K562 (cell line): Measurements from ENCODE around the gene EFCAB9. TPM values are rescaled to one million over a fixed set of nuclear protein-coding genes. Genes with fewer than 3 reads are reported as not detected.
A peak's percentile ranks its signal among the peaks of the same experiment; 100 is the strongest.

Experiments used
- FOXK1 ChIP-seq: sonication (generic); formaldehyde crosslinking; IDR thresholded peaks from 2 replicates; pipeline ENCODE4 v1.8.0; 2022; ENCODE audit warnings: missing genetic modification reagents, mild to moderate bottlenecking, borderline replicate concordance
- KDM4B ChIP-seq, 2 experiments: fragments of 450-650 bp in 1 of 2; sonication (generic) in 1 of 2; IDR thresholded peaks; 2 replicates each; pipeline ENCODE4 v1.6.1; 2016 to 2017; ENCODE audit warnings: borderline replicate concordance in 2 of 2, antibody characterized with exemption in 1 of 2, low read depth in 1 of 2, mild to moderate bottlenecking in 1 of 2
- POLR2AphosphoS5 ChIP-seq: IDR thresholded peaks from 2 replicates; pipeline ENCODE4 v1.6.1; 2011; ENCODE audit warnings: mild to moderate bottlenecking, low read depth, low read length, moderate library complexity; ENCODE audit not compliant: control insufficient read depth, insufficient read depth
- RCOR1 ChIP-seq, 2 experiments: IDR thresholded peaks; 2 replicates each; pipeline ENCODE4 v1.6.1; 2012; ENCODE audit warnings: low read depth in 2 of 2, low read length in 2 of 2, borderline replicate concordance in 1 of 2, improper control_type of control experiment in 1 of 2
- SMARCE1 ChIP-seq: fragments of 450-650 bp; IDR thresholded peaks from 2 replicates; pipeline ENCODE4 v1.7.1; 2016; ENCODE audit warnings: mild to moderate bottlenecking
- SP1 ChIP-seq: sonication (generic); formaldehyde crosslinking; IDR thresholded peaks from 2 replicates; pipeline ENCODE4 v1.8.1; 2022; ENCODE audit warnings: mild to moderate bottlenecking, missing genetic modification reagents
- SRF ChIP-seq, 2 experiments: fragments of 250-450, 450-650 bp in 1 of 2; sonication (Bioruptor Pico) in 1 of 2; sonication (generic) in 1 of 2; formaldehyde crosslinking; IDR thresholded peaks; 2 replicates each; pipeline versions ENCODE4 v1.5.0 to v1.5.1; 2020 to 2022; ENCODE audit warnings: mild to moderate bottlenecking in 1 of 2, missing genetic modification reagents in 1 of 2
- SRSF1 ChIP-seq: fragments of 200-400 bp; formaldehyde crosslinking; IDR thresholded peaks from 2 replicates; pipeline ENCODE4 v1.6.1; 2017; ENCODE audit warnings: mild to moderate bottlenecking, low read depth, low read length, moderate library complexity
- TRIM24 ChIP-seq, 2 experiments: fragments of 450-650 bp; IDR thresholded peaks; 2 replicates each; pipeline ENCODE4 v1.6.1; 2016
- polyA plus RNA-seq, 8 experiments: library from polyadenylated mRNA; depleted of rRNA in 4 of 8; stranded (reverse) in 5 of 8; unstranded in 3 of 8; fragments of >200 nt; fragmentation: Nextera tagmentation in 2 of 8; fragmentation: Illumina TruSeq in 1 of 8; extraction: Ambion mirVana in 2 of 8; extraction: Trizol in 1 of 8; gene quantifications; 2 replicates each; pipeline versions ENCODE4 v1.2.1 to v1.2.3, GENCODE V29; 2011 to 2014; ENCODE audit warnings: inconsistent platforms in 1 of 8, missing spikeins in 1 of 8
- total RNA-seq, 7 experiments: library from RNA; depleted of rRNA in 6 of 7; stranded (reverse); fragments of >200 nt in 6 of 7; fragmentation: Illumina TruSeq in 2 of 7; extraction: Trizol in 2 of 7; gene quantifications; 2 replicates each; pipeline versions ENCODE4 v1.2.1 to v1.2.3, GENCODE V29; 2011 to 2021; ENCODE audit warnings: low replicate concordance in 1 of 7
- TF ChIP-seq, protein P1 (sequence below), 2 experiments: fragments of 450-650 bp in 1 of 2; sonication (generic) in 1 of 2; formaldehyde crosslinking in 1 of 2; IDR thresholded peaks in 1 of 2; conservative IDR thresholded peaks in 1 of 2; 2 replicates each; pipeline versions ENCODE4 v1.6.1 to v1.8.1; 2016 to 2023; ENCODE audit warnings: mild to moderate bottlenecking in 2 of 2, moderate library complexity in 2 of 2, inconsistent platforms in 1 of 2, missing genetic modification reagents in 1 of 2
- TF ChIP-seq, protein P2 (sequence below): sonication (generic); formaldehyde crosslinking; IDR thresholded peaks from 2 replicates; pipeline ENCODE4 v1.8.0; 2022; ENCODE audit warnings: mild to moderate bottlenecking, missing genetic modification reagents
- TF ChIP-seq, protein P3 (sequence below), 2 experiments: fragments of 450-650 bp; conservative IDR thresholded peaks; 2 replicates each; pipeline ENCODE4 v1.6.1; 2017; ENCODE audit warnings: mild to moderate bottlenecking in 2 of 2, moderate library complexity in 2 of 2
- TF ChIP-seq, protein P4 (sequence below): fragments of 450-650 bp; IDR thresholded peaks from 2 replicates; pipeline ENCODE4 v1.6.1; 2016; ENCODE audit warnings: low read depth, mild to moderate bottlenecking, moderate library complexity

The EFCAB9 gene
- total and polyA plus RNA-seq, 9 of the 15 experiments (the other 6 are each of a cell fraction or from before 2014, with no cell fraction given), result not detected

DNA sequence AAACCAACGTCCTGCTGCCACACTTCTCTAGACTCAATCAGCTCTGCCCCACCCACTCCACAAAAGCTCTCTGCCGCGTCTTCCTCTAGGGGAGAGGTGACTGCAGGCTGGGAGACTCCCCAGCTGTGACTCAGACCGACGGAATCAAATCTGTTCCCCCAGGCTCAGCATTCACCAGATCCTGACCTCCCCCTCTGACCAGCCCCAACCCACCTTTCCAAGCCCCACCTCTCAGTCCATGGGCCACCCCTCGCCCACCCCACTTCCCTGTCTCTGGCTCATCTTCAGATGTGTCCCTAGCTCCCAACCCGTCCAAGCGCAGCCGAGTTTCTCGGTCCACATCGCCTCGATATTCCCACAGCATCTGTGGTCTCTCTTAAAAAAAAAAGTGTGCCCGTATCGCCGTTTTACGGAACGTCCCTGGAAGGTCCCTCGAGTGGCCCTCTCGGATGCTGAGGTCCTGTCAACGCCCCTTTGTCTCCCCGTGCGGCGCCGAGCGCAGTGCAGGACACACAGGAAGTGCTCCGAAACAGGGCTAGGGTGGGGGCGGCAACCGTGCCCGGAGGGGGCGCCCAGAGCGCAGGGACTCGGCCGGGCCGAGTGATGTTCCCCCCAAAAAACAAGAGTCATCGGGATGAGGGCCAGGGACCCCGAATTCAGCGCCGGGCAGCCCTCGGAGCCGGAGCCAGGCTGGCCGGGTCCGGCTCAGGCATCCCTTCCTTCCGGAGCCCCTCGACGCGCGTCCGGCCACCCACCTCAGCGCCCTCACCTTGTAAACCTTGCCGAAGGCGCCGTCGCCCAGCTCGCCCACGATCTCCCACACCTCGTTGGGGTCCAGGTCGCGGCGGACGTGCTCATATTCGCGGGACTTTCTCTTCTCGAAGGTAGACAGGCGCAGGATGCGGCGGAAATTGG lies 6.6 kb upstream of the EFCAB9 start (continued):
- TF ChIP-seq, protein P1, sequence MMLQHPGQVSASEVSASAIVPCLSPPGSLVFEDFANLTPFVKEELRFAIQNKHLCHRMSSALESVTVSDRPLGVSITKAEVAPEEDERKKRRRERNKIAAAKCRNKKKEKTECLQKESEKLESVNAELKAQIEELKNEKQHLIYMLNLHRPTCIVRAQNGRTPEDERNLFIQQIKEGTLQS (IDR thresholded peaks at IDR 0.05), result peak; percentile 24; the same call in 1 of the 2 replicates
- TF ChIP-seq, protein P1 (CRISPR knock-in tag; conservative IDR thresholded peaks at IDR 0.05), result no peak
- TF ChIP-seq, protein P2, sequence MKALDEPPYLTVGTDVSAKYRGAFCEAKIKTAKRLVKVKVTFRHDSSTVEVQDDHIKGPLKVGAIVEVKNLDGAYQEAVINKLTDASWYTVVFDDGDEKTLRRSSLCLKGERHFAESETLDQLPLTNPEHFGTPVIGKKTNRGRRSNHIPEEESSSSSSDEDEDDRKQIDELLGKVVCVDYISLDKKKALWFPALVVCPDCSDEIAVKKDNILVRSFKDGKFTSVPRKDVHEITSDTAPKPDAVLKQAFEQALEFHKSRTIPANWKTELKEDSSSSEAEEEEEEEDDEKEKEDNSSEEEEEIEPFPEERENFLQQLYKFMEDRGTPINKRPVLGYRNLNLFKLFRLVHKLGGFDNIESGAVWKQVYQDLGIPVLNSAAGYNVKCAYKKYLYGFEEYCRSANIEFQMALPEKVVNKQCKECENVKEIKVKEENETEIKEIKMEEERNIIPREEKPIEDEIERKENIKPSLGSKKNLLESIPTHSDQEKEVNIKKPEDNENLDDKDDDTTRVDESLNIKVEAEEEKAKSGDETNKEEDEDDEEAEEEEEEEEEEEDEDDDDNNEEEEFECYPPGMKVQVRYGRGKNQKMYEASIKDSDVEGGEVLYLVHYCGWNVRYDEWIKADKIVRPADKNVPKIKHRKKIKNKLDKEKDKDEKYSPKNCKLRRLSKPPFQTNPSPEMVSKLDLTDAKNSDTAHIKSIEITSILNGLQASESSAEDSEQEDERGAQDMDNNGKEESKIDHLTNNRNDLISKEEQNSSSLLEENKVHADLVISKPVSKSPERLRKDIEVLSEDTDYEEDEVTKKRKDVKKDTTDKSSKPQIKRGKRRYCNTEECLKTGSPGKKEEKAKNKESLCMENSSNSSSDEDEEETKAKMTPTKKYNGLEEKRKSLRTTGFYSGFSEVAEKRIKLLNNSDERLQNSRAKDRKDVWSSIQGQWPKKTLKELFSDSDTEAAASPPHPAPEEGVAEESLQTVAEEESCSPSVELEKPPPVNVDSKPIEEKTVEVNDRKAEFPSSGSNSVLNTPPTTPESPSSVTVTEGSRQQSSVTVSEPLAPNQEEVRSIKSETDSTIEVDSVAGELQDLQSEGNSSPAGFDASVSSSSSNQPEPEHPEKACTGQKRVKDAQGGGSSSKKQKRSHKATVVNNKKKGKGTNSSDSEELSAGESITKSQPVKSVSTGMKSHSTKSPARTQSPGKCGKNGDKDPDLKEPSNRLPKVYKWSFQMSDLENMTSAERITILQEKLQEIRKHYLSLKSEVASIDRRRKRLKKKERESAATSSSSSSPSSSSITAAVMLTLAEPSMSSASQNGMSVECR, result no peak
- TF ChIP-seq, protein P3, sequence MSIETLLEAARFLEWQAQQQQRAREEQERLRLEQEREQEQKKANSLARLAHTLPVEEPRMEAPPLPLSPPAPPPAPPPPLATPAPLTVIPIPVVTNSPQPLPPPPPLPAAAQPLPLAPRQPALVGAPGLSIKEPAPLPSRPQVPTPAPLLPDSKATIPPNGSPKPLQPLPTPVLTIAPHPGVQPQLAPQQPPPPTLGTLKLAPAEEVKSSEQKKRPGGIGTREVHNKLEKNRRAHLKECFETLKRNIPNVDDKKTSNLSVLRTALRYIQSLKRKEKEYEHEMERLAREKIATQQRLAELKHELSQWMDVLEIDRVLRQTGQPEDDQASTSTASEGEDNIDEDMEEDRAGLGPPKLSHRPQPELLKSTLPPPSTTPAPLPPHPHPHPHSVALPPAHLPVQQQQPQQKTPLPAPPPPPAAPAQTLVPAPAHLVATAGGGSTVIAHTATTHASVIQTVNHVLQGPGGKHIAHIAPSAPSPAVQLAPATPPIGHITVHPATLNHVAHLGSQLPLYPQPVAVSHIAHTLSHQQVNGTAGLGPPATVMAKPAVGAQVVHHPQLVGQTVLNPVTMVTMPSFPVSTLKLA (conservative IDR thresholded peaks at IDR 0.05), result peak in 1 of 2 experiments; percentile 15; a peak in 1 of 4 replicates
- no peak for TF ChIP-seq SP1 (CRISPR knock-in tag)
- no peak for TF ChIP-seq POLR2AphosphoS5
- TF ChIP-seq KDM4B (IDR thresholded peaks at IDR 0.05; ENCODE audit: borderline replicate concordance in 2 of 2, low read depth in 1 of 2), result peak in 1 of 2 experiments; percentile 23; a peak in 1 of 4 replicates
- TF ChIP-seq SRSF1, result no peak
- TF ChIP-seq, protein P4, sequence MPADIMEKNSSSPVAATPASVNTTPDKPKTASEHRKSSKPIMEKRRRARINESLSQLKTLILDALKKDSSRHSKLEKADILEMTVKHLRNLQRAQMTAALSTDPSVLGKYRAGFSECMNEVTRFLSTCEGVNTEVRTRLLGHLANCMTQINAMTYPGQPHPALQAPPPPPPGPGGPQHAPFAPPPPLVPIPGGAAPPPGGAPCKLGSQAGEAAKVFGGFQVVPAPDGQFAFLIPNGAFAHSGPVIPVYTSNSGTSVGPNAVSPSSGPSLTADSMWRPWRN, result no peak
- TF ChIP-seq RCOR1 (IDR thresholded peaks at IDR 0.05; ENCODE audit: borderline replicate concordance in 1 of 2, low read depth in 2 of 2, low read length in 2 of 2), result 0 out of 4 replicates have a peak, but pooled peaks of 1 of the 2 experiments have one; percentile 6
- peak; percentile 60; the same call in 1 of the 2 replicates for TF ChIP-seq SMARCE1
- no peak for TF ChIP-seq TRIM24 (IDR thresholded peaks at IDR 0.05)
- no peak for TF ChIP-seq SRF (CRISPR knock-in tag; IDR thresholded peaks at IDR 0.05)
- TF ChIP-seq FOXK1, result no peak
